Fibroblast of skin of left biceps (primary cell): ENCODE data around the gene SF3B2.
"Not testable (repeated sequence)": the region's sequence is repeated elsewhere in the genome, so short reads cannot be mapped to it uniquely, and the experiment has no call there.

Experiments used
- DNase-seq, 2 experiments: peaks; one replicate each; pipeline ENCODE4 v3.0.0-alpha.2; 2013; ENCODE audit warnings: low read depth in 2 of 2

SF3B2 gene

GRCh38 chr11:66017321-66017720, 34.8 kb upstream of the SF3B2 start:
- DNase-seq, result no peak

- DNase-seq, result no peak
These were observed 32.0 kb upstream of the SF3B2 start for GRCh38 chr11:66020212-66020611.

GRCh38 chr11:66020618-66021357, 31.4 kb upstream of the SF3B2 start:
- no peak for DNase-seq

- peak in 1 of 2 experiments; percentile 6 for DNase-seq
These were observed 29.6 kb upstream of the SF3B2 start for GRCh38 chr11:66022401-66023185.

GRCh38 chr11:66023186-66023440, 29.1 kb upstream of the SF3B2 start:
- DNase-seq, result not testable (repeated sequence)

- no peak for DNase-seq
These were observed 26.1 kb upstream of the SF3B2 start, which contains the start of gene CATSPER1 for GRCh38 chr11:66026017-66026529. CATSPER1 (minus strand) TSS chr11:66026479; CDS start chr11:66026379, 100 bp downstream.

- no peak for DNase-seq
These were observed 19.0 kb upstream of the SF3B2 start for GRCh38 chr11:66032957-66033735.

GRCh38 chr11:66035653-66036333, 16.4 kb upstream of the SF3B2 start:
- DNase-seq, result no peak

- no peak for DNase-seq
These were observed 15.8 kb upstream of the SF3B2 start for GRCh38 chr11:66036334-66036710.

GRCh38 chr11:66037327-66037726, 14.8 kb upstream of the SF3B2 start:
- DNase-seq, result no peak

GRCh38 chr11:66039765-66040164, 12.4 kb upstream of the SF3B2 start:
- DNase-seq, result no peak

GRCh38 chr11:66042227-66042995, 9.8 kb upstream of the SF3B2 start:
- no peak for DNase-seq

- no peak for DNase-seq
These were observed 8.9 kb upstream of the SF3B2 start for GRCh38 chr11:66042996-66043906.

GRCh38 chr11:66044757-66045156, 7.4 kb upstream of the SF3B2 start:
- no peak for DNase-seq

- no peak for DNase-seq
These were observed 7.0 kb upstream of the SF3B2 start for GRCh38 chr11:66045177-66045639.

GRCh38 chr11:66046901-66047300, 5.3 kb upstream of the SF3B2 start:
- DNase-seq, result no peak

GRCh38 chr11:66047541-66048365, 4.4 kb upstream of the SF3B2 start:
- DNase-seq, result no peak

GRCh38 chr11:66048547-66049323, 3.4 kb upstream of the SF3B2 start, which contains the start of gene GAL3ST3:
GAL3ST3 (minus strand) TSS chr11:66049161; CDS start chr11:66045415, 3,746 bp downstream.
- no peak for DNase-seq
